NCI-H2171 treated with DMSO at 0.1 percent for 48 hours (cell line): Measurements from ENCODE around the gene EPHB3.

Experiments
- DNase-seq: peaks from one replicate; lab custom pipeline; 2025; lab: John Stamatoyannopoulos, UW

EPHB3 gene

DNA sequence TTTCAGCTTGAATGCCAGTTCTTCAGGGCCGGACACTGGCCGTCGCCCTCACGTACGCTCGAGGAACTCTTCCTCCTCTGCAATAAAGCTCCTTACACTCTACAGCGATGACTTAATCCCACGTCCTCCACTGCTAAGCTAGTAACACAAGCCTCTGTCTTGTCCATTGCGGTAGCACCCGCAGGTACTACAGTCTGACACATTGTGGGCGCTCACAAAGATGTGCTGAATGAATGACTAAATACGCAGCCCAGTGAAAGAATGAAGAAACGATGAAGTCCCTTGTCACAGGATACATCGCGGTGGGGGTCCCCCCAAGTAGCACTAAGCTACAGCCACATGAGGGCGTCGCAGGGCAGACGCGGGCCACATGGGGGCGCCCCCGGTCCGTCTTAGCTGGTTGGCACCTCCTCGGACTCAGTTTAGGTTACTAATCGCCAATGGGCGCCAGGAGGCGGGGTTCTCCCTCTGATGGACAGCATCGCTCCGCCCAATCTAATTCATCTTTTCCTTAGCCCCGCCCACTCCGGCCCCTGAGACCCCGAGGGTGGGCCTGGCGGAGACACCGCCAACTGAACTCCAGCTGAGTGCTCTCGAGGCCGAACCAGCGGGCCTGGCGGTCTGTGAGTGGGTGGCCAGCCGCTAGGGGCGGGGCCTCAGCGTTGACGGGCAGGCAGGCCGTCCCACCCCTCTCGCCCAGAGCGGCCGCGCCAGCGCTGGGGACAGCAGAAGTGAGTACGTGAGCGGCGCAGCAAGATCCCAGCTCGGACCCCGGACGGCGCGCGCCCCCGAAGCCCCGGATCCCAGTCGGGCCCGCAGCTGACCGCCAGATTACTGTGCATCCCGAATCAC is at the start of gene EPHB3:
Gene EPHB3, plus strand, starts transcription at position 725 of the 852 bp plus-strand sequence. CDS start 451 bp downstream, outside the sequence.
- DNase-seq = peak; percentile 99

DNA sequence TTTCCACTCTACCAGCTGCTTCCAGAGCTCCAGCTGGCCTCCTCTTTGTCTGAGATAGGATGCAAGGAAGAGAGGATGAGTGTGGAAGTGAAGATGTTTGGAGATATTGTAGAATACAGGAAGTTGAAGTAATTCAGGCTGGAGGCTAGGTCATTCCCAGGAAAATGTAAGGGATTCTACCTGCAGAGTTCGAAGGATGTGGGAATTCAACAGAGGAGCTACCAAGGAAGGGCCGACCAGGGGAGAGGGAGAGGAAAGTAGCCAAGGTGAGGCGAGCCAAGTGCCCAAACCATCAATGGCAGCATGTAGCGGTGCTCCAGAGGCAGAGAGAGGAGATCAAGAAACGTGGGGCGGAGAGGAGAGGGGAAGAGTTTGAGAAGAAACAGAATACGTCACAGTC is 49.0 kb upstream of the EPHB3 start:
- no peak for DNase-seq

DNA sequence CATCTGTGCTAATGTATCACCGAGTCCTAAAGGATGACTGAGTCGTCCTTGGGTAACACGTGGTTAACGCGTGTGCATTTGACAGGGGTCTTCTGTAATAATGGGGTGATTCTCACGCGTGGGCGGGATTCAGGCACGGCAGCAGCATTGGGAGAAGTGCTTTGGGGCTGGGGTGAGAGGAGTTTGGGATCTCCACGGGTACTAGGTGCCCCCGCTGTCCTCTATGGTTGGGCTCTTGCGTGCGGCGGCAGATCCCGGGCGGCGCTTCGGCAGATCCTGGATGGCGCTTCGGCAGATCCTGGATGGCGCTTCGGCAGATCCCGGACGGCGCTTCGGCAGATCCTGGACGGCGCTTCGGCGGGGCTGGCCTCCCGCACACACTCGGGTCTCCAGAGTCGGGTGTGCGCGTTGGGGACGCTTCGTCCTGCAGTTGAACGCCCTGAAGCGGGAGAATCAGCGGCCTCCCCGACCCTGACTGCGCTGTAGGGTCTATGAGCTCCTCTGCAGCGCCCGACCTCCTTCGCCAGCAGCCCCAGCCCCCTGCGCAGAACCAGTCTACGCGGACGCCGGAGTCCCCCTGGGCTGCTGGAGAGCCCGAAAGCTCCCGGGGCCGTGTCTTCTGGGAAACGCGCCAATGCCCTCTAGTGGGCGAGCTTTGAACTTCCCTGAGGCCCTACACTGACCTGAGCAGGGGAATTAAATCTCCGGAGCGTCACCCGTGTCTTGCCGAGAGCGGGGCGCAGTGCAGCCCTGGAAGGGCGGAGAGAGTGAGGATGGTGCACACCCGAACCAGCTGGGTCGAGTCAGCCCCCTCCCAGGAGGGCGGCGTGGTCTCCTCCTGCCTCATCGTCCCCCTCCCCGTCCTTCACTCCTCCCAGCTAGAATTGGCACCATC is 48.1 kb upstream of the EPHB3 start:
- DNase-seq = peak; percentile 73

DNA sequence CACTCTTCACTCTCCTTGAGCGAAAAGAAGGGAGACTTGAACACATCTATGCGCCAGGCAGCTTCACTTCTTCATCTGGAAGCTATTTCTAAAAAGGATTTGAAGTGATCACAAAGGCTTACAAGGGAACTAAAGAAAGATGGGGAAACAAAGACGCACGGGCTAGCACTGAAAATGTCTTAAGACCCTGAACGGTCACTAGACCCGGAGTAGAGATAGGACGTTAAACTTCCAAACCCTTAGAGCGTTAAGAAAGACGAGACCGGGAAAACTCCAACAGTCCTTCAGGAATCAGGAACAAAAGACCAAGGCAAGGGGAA is 47.5 kb upstream of the EPHB3 start:
- DNase-seq = no peak

DNA sequence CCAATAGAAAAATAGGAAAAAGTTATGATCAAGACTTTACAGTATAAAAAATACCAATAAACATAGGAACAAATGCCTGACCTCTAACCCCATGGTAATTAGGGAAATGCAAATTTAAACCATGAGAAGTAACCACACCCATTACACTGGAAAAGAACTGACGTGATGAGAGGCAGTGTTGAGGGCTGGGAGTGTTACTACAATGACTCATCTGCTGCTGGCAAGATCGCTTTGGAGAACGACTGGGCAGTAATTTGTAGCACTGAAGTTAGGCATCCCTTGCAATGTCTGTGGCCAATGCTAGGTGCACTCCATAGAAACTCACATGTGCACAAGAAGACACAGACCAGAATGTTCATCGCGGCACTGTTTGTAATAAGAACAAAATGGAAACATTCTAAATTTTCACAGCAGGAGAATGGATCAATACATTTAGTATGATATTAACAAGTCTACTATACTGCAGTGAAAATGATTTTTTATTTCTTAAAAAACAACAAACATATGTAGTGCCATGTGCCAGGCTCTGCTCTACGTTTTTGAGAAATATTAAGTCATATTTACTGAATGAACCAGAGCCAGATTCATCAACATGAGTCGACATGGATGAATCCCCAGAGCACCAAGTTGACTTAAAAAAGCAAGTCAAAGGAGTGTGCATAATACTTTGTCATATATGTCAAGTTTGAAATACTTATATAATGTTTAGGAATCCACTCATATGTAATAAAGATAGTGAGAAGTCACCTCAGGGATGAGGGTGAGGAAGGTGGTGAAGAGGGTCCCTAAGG is 37.6 kb upstream of the EPHB3 start:
- DNase-seq = no peak

DNA sequence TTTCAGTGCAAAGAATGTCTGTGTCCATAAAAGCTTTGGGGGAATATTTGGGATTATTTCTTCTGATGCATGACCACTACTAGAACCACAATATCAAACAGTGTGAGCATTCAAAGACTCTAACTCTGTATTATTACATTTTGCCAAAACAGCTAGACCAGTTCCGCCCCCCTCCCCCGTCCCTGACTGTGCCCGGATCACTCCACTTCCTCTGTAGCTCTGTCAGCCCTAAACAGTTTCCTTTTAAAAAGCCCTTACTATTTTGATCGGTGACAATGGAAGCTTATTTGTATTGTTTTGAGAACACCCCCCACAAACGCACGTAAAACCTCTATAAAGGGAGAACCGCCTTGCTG is 36.6 kb upstream of the EPHB3 start:
- DNase-seq = no peak

DNA sequence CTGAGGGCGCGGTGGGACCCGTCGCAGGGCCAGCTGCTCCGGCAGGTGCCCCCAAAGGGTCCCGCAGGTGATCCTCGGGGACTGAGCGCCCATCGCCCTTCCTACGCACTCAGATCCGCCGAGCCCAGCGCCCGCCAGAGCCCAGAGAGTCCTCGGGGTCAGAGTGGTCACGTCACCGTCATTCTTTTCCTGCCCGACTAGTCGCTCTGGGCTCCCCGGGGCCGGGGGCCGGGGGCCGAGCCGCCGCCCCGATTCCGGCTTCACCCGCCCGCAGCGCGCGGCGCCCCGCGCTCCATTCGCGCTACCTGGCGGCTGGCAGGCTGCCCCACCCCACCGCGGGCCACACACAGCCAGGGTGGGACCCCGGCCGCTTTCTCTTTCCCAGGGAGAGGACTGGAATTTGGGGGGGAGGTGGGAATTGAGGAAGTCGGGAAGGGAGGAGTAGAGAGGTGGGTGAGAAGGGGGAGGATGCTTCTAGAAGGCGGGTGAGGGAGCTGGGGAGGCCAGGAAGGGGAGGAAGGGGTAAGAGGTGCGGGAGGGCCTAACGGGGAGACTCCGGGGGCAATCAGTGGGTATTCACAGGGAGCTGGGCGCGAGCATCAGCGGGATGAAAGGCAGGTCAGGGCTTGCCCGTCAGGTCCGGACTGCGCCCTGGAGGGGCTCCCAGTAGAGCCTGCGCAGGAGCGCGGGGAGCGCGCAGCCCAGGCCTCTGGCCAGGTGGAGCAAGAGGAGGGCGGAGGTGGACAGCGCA is 36.1 kb upstream of the EPHB3 start:
- no peak for DNase-seq

DNA sequence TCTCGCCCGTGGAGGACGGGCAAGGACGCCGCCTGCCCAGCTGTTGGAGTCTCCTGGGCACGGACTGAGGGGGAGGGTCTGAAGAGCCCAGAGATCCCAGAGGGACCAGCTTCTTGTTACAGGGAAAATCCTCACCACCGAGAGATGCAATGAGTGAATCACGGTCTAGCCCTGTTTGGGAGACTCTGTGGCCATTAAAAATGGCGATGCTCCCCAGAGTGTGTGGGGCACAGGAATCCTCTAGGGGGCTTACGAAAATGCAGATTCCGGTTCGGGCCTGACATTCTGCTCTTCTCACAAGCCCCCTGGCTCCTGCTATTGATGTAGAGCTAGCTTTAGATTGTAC is 35.5 kb upstream of the EPHB3 start:
- DNase-seq = peak; percentile 12

DNA sequence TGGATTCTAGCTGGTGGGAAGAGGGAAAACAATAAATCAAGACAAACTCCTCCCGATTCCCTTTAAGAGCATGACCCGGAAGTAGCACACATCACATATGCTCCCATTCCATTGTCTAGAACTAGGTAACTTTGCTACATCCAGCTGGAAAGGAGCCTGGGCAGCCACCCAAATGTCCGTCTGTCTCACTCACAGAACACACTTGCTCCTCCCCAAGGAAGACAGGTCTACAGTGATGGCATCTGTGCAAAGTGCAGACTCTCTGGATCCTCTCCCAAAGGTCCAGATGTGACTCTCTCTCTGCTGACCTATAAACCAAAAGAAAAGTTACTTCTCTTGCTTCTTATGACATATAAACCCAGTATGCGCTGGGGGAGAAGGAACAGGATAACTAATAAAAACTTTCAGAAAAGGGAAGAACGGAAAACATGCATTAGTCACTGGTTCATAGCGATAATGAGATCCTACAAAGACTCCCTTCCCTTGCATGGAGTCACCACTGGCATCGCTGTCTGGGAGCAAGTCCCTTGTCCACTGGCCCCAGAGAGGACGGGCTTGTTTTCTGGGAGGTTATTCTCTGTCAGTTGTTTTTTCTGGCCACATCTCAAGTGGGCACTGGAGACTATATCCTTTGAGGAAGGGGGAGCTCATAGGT is 29.8 kb upstream of the EPHB3 start:
- no peak for DNase-seq

DNA sequence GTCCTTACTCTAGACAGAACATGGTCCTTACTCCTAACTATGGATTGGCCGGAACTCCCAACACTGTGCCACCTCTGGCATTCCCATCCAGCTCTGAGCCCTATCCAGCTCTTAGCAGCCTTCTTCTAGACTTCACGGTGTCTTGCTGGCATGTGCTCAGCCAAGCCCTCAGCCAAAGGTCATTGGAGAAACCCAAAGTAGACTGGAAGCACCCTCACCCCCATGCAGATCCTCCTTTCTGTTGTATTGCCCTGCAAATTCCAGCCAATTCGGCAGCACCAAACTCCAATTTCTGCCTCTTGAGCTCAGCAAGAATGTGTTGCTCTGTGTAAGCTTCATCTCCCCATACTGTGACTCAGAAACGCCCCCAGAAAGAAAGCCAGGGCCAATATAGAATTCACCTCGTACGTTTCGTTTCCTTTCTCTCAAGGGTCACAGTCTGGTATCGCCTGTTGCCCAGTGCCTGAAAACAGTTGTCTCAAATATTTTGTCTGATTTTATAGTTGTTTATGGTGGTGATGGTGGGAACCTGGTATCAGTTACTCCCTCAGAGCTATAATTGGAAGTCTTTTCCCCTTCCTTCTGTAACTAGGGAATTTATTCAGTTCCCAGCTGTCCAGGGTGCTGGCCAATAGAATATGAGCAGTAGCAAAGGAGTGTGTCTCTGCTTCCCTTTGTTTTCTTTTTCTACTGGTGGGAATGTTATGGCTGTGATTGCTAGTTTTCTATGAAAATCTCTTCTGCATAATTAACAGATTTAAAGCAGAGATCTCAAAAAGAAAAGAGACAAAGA is 28.4 kb upstream of the EPHB3 start:
- no peak for DNase-seq

DNA sequence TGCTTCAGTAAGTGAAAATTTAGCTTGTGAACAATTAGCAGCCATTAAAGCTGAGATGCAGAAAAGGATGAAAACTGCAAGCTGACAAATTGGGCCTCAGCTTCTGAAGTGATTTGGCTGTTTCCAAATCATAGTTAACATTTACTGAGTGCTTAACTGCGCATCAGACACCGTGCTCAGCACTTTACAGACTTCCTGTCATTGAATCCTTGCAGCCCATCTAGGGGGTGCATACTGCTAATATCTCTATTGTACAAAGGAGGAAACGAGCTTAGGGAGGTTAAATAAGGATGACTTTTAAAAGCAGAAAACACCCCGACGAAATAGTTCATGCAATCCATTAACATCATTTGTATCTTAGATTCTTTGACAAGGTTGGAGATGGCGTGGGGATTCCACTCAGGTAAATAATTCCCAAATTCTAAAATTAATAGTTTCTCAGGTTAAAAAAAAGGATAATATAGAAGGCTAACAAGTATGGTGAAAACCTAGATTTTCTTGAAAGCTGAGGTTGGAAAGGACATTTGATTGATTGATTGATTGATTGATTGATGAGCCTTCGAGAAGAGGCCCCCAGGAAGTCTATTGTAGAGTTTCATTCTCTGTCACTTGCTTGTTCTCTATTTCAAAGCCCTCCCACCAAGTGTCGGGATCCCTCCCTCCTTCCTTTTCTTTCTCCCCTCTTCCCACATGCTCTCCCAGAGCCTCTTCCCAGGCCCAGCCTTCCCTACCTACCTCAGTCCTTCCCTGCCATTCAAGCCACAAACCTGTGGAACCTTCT is 23.5 kb upstream of the EPHB3 start:
- no peak for DNase-seq

DNA sequence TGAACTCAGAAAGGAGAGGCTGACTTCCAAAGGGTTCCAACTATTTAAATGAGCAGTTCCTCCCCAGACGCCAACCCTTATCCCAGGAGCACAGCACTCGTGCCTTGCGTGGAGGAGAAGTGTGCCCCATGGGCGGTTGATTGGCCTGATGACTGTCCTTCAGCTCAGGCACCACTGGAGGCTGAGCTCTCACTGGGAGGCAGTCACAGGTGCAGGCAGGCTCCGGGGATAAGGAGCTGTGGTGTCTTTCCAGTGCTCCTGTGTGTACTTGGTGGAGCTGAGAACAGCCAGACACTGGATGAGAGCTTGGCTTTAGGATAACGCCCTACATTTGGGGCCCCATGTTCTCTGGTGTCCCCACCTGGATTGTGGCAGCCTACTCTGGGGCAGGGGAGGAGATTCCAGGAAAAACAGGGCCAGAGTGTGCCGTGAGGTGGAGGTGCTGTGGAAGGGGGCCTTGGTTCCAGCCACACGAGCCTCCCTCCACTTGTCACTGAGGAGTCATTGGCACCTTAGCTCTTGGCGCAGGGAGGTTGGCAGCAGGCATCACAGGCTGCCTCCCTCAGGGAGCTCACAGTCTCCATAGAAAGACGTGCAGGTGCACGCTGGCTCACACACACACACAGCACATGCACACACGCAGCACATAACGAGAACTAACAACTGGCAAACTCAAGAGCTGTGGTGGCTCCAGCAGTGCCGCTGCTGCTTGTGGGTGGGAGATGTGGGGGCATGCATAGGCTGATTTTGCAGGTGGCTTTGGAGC is 22.7 kb upstream of the EPHB3 start:
- no peak for DNase-seq

DNA sequence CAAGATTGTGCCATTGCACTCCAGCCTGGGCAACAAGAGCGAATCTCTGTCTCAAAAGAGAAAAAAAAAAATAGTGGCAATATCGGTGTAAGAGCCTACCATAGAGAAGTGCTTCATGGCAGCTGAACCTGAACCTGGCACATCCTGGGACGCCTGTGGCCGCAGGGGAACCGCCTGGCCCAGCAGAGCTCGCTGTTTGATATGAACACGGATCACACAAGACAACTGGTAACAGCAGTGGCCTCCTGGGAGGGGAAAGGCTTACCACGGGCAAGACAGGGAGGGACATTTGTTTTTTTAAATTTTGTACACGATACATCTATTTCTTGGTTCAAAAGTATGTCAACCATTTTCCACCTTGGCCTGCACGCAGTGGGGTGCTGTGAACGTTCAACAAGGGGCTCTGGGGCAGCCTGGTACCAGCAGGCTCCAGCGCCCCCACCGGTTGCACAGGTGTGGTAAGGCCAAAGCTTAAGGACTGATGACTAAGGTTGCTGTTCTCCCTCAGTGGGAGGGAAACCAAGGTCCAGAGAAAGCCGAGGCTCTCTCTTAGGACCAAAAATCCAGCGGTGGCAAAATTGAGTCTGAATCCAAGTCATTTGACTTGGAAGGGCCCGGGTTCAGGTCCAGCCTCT is 21.7 kb upstream of the EPHB3 start:
- no peak for DNase-seq

DNA sequence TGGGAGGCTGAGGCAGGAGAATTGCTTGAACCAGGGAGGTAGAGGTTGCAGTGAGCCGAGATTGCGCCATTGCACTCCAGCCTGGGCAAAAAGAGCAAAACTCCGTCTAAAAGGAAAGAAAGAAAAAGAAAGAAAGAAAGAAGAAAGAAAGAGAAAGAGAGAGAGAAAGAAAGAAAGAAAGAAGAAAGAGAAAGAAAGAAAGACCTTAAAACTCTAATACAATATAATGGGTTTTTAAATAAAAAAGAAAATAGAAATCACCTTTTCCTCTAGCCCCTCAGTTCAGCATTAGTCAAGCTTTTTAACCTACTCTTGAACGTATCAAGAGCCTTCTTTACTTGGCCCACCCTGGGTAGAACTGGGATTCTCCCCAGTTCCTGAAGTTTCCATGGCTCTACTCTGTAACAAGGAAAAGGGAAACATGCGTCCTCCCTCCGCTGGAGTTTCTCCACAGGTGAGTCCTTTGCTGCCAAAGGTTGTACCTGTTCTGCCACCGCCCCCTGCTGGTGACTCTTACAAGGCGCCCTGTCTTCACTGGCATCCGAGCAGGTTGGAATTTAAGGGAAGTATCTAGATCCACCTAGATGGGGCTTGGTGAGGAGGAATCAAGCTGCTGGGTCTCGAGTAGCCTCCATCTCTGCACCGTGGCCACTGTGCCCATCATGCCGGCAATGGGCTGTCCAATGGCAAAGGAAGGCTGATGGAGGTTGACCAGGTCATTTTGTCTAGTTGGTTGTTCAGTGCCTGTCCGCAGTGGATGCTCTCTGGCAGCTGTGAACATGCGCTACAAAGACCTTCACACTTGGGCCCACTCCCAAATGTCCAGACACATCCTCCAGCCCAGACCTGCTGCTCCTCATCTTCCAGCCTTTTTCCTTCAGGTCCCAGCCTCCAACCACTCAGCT is 20.6 kb upstream of the EPHB3 start:
- DNase-seq = peak; percentile 57

DNA sequence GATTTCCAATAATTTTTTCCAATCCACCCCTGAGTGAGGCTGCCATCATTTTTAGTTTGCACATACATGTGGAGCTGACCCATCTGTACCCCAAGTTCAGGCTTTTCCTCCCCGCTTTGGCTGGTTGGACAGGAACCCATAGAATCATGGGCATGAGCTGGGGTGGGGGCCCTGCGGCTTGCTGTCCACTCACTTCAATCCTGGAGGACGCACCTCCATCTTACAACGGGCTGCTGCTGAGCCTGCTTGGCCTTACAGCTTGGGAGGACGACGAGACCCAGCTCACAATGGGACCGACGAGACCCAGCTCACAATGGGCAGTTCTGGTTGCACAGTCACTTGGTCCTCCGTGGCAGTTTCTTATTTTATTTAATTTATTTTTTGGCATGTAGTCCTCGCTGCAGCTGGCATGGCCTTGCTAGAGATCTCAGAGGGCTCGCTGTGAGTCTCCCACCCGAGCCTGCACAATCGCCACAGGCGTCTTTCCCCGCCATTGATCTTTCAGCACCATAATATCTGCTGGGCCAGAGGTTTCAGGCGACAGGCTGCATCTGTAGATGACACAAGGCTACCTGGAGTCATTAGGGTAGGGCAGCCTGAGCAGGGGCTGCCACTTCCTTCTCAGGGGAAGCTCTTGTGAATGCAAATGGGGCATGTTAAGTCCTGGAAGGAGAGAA is 19.6 kb upstream of the EPHB3 start:
- DNase-seq = no peak

DNA sequence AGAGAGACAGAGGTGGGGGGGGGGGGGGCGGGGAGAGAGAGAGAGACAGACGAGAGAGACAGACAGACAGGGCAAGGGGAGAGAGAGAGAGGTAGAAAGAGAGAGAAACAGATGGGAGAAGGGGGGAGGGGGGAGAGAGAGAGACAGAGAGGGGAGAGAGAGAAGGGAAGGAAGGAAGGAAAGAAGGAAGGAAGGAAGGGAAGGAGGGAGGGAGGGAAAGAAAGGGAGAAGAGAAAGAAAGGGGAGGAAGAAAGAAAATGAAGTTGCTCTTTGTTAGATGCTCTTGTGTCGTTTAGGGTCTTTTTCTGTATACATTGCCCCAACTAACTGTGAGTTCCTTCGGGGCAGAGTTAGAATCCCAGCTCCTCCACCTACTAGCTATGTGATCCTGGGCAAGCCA is 19.0 kb upstream of the EPHB3 start:
- no peak for DNase-seq

DNA sequence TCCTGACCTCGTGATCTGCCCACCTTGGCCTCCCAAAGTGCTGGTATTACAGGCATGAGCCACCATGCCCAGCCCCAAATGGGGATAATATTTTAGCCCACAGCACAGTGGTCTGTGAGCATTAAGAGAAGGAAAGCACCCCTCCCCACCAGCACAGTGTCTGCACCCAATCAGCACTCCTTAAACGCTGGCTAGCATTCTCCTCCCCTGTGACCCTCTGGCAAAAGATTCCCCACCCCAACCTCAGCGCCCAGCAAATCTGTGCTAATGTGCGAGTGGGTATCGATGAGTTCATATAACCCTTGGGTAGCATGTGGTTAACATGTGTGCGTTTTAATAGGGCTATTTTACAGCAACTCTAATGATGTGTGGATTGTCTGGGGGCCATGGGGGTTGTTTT is 18.3 kb upstream of the EPHB3 start:
- DNase-seq = no peak
